ENCODE measurements around the gene SMIM36.
"Not testable (repeated sequence)": the region's sequence is repeated elsewhere in the genome, so short reads cannot be mapped to it uniquely, and the experiment has no call there.

SMIM36 gene

DNA sequence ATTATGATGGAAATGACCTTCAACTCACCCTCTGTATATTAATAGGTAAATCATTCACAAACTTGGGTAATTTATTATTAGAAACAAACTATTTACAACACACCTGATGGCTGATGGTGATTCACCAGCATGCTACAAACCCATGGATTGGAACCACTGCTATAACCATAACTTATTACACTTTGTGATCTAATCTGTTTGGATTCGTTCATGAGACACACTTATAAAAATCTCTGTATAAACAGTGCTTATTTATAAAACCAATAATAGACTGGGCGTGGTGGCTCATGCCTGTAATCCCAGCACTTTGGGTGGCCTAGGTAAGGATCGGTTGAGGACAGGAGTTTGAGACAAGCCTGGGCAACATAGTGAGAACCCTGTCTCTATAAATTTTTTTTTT, 16.0 kb downstream of the SMIM36 start:
- ATAC-seq (replicated peaks; ENCODE audit: extremely low read depth, poor library complexity, severe bottlenecking): no peak
- H3K27me3 Mint-ChIP-seq: peaks cover 39% of the 10 kb centered on the region
- DNase-seq (ENCODE audit: low spot score in 2 of 2): no peak
- no peaks in the 10 kb centered on the region for H3K36me3 Mint-ChIP-seq (ENCODE audit: insufficient read depth)
- H3K9me3 Mint-ChIP-seq: no peaks in the 10 kb centered on the region
- H3K27ac Mint-ChIP-seq (ENCODE audit: low read depth): no peak overlapping the region
- H3K4me1 Mint-ChIP-seq: no peaks in the 10 kb centered on the region
- H3K4me3 Mint-ChIP-seq: no peak overlapping the region

DNA sequence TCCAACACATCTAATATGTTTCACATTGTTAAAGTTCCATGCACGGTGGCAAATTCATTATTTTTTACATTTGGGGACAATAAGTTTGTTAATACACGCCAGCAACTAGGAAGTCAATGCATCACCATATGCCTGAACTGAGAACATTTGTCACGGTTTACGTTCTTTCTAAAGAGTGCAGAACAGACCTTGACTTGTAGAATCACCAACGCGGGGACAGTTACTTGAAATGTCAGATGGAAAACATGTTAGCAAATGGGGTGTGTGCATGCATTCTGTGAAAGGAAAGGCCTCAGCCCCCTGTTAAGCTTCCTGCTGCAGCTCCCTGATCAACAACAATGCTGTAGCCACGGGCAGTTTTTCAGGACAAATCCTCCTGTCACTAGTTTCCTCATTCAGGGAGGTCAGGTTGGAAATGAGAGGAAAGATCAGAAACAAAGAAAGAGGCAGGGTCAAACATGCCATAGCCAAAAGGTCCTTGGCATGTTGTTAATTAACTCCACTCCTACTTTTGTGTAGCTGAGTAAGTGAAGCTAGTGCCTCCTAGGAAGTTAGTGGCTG, 18.4 kb downstream of the SMIM36 start:
- ATAC-seq (replicated peaks; ENCODE audit: extremely low read depth, poor library complexity, severe bottlenecking): no peak
- Mint-ChIP-seq H3K9me3 (no peaks in the 10 kb centered on the region), H3K36me3 (ENCODE audit: insufficient read depth) (no peaks in the 10 kb centered on the region), H3K27ac (ENCODE audit: low read depth) (no peak overlapping the region), H3K4me3 (no peak overlapping the region), H3K27me3 (peaks cover 61% of the 10 kb centered on the region), H3K4me1 (no peaks in the 10 kb centered on the region)
- DNase-seq (ENCODE audit: low spot score in 2 of 2): no peak

DNA sequence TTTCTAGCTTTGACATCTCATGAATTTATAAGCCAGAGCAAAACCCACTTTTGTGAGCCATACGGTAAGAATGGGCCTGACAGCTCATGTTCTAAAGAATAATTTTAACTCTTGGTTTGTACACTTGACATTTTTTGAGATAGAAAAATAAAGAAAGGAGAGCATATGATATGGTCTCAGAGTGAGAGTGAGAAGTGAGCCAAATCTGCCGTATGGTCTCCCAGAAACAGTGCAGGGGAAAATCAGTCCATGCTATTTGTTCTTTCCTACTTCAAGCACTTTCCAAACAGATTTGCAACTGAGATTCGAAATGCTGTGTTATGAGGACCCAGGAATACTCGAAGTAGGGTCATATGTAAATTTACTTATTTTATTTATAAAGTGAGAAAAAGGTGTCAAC, 20.9 kb downstream of the SMIM36 start:
- Mint-ChIP-seq H3K27ac (ENCODE audit: low read depth) (no peak overlapping the region), H3K9me3 (no peaks in the 10 kb centered on the region), H3K36me3 (ENCODE audit: insufficient read depth) (no peaks in the 10 kb centered on the region), H3K27me3 (peaks cover 73% of the 10 kb centered on the region), H3K4me1 (no peaks in the 10 kb centered on the region), H3K4me3 (no peak overlapping the region)
- DNase-seq (ENCODE audit: low spot score in 2 of 2) (no peak), ATAC-seq (replicated peaks; ENCODE audit: extremely low read depth, poor library complexity, severe bottlenecking) (no peak)

DNA sequence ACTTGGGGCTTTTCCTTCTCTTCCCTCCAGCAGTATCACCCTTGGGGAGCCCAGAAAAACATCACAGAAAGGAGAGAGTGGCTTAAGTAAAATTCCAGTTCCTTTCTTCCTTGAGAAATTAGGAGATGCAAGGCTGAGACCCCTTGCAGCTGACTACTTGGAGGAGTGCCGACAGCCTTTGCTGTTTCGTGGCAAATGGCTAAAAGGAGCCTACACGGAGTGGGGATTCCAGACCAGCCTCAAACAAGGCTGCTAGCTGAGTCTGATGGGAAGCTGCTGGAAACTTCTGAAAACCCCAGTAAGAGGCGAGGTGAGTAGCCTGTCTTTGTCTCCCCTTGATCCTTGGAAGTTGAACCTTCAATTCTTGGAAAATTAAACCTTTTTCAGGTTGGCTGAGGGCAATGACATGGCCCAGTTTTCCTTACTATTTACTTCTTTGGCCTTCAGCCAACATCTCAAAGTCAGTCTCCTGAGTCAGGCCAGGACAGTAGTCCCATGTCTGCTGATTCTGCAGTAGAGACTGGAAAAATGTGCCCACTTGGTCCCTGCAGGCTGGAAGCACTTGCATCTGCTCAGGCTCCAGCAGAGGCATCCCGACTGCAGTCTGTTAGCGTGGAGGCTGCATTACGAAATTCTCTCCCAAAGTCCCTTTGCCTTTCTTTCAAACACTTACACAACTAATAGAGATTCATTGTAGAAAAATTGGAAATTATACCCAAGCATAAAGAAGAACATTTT, 23.4 kb downstream of the SMIM36 start:
- H3K27me3 Mint-ChIP-seq: peaks cover 69% of the 10 kb centered on the region
- no peak overlapping the region for H3K4me3 Mint-ChIP-seq
- DNase-seq (ENCODE audit: low spot score in 2 of 2) (no peak), ATAC-seq (replicated peaks; ENCODE audit: extremely low read depth, poor library complexity, severe bottlenecking) (no peak)
- no peaks in the 10 kb centered on the region for H3K36me3 Mint-ChIP-seq (ENCODE audit: insufficient read depth)
- no peak overlapping the region for H3K27ac Mint-ChIP-seq (ENCODE audit: low read depth)
- no peaks in the 10 kb centered on the region for H3K4me1 Mint-ChIP-seq
- no peaks in the 10 kb centered on the region for H3K9me3 Mint-ChIP-seq

DNA sequence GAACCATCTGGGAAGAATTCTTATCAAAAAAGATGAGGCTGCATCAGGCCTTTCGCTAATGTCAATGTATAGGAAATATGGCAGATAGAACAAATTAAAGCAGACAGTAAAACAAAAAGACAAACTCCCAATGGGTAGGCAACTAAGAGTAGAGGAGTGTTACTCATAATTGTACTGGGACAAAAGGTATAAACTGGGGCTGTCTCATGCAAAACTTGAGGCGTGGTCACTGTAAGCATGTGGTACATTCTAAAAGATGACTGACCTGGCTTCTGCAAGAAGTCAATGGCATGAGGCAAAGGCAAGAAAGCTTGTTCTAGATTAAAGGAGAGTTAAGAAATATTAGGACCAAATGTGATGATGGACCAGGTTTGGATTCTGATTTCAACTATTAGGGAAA, 26.7 kb downstream of the SMIM36 start:
- H3K36me3 Mint-ChIP-seq (ENCODE audit: insufficient read depth): no peaks in the 10 kb centered on the region
- H3K27ac Mint-ChIP-seq (ENCODE audit: low read depth): no peak overlapping the region
- DNase-seq (ENCODE audit: low spot score in 2 of 2): no peak
- no peaks in the 10 kb centered on the region for H3K9me3 Mint-ChIP-seq
- peaks cover 36% of the 10 kb centered on the region for H3K27me3 Mint-ChIP-seq
- ATAC-seq (replicated peaks; ENCODE audit: extremely low read depth, poor library complexity, severe bottlenecking): no peak
- H3K4me3 Mint-ChIP-seq: no peak overlapping the region
- no peaks in the 10 kb centered on the region for H3K4me1 Mint-ChIP-seq

DNA sequence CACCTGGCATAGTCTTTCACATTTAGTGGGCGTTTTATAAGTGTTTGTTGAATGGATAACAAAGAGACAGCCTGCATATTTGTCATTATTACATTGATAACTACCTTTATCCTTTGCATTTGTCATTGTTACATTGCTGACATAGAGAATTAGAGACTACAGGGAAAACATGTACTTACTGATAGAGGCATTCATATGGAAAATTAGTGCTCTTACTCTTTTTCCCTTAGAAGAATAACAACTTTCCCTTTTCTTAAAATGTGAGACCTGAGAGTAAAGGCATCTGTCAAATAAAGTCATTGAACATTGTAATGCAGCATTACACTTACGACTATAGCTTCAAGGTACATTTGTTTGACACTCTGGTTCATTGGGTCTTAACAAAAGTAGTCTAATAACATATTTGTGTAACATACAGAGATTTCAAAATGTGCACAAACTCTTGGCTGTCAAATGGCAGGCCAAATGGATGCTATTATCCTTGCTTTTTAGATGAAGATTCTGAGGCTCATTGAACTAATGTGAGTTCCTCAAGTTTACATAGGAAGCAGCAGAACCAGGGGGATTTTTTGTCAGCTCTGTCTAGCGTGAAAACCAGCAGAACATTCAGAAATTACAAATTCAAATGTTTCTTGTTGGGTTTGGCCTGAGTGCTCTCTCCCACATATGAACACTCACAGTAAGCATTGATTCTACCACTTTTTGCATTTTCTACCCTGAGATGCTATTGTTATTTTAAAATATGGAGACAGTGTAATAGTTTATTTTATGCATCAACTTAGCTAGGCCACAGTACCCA, 28.5 kb downstream of the SMIM36 start:
- ATAC-seq (replicated peaks; ENCODE audit: extremely low read depth, poor library complexity, severe bottlenecking) (no peak), DNase-seq (ENCODE audit: low spot score in 2 of 2) (no peak)
- Mint-ChIP-seq H3K27me3 (peaks cover 19% of the 10 kb centered on the region), H3K4me3 (no peak overlapping the region), H3K4me1 (no peaks in the 10 kb centered on the region), H3K27ac (ENCODE audit: low read depth) (no peak overlapping the region), H3K9me3 (no peaks in the 10 kb centered on the region), H3K36me3 (ENCODE audit: insufficient read depth) (no peaks in the 10 kb centered on the region)

DNA sequence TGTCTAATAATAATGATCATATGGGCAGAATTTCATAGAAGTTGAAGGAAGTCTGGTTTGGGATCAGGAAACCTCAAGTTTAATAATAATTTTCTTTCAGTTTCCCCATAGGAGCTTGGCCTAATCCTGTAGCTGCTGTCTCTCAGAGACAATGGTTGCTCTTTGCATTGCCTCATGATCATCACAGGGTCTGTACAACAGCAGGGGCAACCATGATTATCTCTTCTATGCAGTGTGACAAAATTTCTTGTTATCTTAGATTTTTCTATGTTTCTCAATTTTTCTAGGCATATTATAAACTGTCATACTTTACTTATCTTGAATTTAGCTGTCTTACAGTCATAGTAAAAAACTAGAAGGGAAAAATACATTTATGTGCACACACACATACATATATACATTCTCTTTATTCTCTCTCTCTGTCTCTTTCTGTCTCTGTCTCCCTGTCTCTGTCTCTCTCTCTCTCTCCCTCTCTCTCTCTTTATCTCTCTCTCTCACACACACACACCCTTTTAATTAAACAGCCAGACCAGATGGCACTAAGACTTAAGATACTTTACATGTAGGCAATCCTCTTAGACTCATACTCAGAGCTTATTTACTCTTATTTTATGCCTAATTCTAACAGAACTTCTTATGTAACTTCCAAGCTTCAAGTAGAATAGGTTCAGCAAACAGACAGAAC, 30.5 kb downstream of the SMIM36 start:
- Mint-ChIP-seq H3K4me3 (no peak overlapping the region), H3K27ac (ENCODE audit: low read depth) (no peak overlapping the region), H3K36me3 (ENCODE audit: insufficient read depth) (no peaks in the 10 kb centered on the region), H3K27me3 (no peaks in the 10 kb centered on the region), H3K4me1 (no peaks in the 10 kb centered on the region), H3K9me3 (no peaks in the 10 kb centered on the region)
- no peak for DNase-seq (ENCODE audit: low spot score in 2 of 2)
- no peak for ATAC-seq (replicated peaks; ENCODE audit: extremely low read depth, poor library complexity, severe bottlenecking)

DNA sequence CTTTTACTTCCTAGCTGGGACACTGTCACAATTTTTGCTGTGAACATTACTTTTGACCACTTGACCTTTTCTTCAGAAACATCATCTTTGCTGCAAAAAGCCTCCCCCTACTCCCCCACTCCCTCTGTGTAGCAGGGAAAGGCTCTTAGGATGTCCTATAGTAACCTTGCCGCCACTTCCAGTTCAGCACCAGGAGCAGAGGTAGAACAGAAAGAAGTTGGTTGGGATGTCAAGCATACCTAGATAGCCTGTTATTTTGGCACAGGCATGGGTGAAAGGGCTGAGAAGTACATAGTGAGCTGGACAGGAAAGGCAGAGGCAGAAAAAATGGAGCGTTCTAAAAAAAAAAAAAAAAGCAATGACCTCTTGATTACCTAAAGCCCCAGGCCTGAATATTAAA, 31.3 kb downstream of the SMIM36 start:
- Mint-ChIP-seq H3K4me3 (no peak overlapping the region), H3K27me3 (no peaks in the 10 kb centered on the region), H3K27ac (ENCODE audit: low read depth) (no peak overlapping the region), H3K9me3 (no peaks in the 10 kb centered on the region), H3K36me3 (ENCODE audit: insufficient read depth) (no peaks in the 10 kb centered on the region), H3K4me1 (no peaks in the 10 kb centered on the region)
- ATAC-seq (replicated peaks; ENCODE audit: extremely low read depth, poor library complexity, severe bottlenecking) (no peak), DNase-seq (ENCODE audit: low spot score in 2 of 2) (no peak)

DNA sequence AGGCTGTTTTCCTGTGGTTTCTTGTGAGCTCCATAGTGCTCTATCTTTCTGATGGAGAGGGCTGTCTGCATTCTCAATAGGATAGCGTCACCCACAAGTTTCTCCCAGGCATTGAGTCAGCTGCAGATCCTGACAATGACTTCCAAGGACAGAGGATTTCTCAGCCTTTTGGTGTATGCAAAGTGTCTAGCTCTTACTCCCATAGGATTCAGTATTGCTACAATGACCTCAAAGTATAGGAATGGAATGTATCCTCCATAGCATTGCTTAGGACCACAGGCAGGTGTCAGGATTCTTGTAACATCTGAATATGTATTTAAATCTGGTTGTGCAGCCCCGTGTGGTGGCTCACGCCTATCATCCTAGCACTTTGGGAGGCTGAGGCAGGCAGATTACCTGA, 32.3 kb downstream of the SMIM36 start:
- DNase-seq (ENCODE audit: low spot score in 2 of 2): no peak
- ATAC-seq (replicated peaks; ENCODE audit: extremely low read depth, poor library complexity, severe bottlenecking): no peak
- Mint-ChIP-seq H3K4me1 (no peaks in the 10 kb centered on the region), H3K36me3 (ENCODE audit: insufficient read depth) (no peaks in the 10 kb centered on the region), H3K27me3 (no peaks in the 10 kb centered on the region), H3K4me3 (no peak overlapping the region), H3K27ac (ENCODE audit: low read depth) (no peak overlapping the region), H3K9me3 (no peaks in the 10 kb centered on the region)

DNA sequence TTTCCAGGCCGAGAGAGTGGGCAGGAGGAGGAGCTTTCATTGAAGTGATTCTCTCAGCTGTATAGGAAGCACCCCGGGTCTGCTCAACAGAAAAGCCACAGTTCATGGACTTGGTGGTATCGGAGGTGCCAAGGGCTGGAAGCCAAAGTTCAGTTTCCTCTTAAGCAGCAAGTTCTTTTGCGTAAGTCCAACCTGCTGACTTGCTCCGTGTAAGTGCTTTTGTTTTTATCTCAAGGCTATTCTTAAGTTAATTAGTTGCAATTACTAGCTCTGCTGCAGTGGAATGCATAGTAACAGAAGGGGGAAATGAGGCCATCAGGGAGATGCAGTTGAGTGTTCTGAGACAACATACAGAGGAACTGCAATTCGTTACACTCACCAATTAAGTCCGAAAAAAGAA, 44.6 kb downstream of the SMIM36 start:
- ATAC-seq (replicated peaks; ENCODE audit: extremely low read depth, poor library complexity, severe bottlenecking) (no peak), DNase-seq (ENCODE audit: low spot score in 2 of 2) (no peak)
- Mint-ChIP-seq H3K27ac (ENCODE audit: low read depth) (no peak overlapping the region), H3K27me3 (no peaks in the 10 kb centered on the region), H3K36me3 (ENCODE audit: insufficient read depth) (no peaks in the 10 kb centered on the region), H3K4me3 (no peak overlapping the region), H3K9me3 (no peaks in the 10 kb centered on the region), H3K4me1 (no peaks in the 10 kb centered on the region)

DNA sequence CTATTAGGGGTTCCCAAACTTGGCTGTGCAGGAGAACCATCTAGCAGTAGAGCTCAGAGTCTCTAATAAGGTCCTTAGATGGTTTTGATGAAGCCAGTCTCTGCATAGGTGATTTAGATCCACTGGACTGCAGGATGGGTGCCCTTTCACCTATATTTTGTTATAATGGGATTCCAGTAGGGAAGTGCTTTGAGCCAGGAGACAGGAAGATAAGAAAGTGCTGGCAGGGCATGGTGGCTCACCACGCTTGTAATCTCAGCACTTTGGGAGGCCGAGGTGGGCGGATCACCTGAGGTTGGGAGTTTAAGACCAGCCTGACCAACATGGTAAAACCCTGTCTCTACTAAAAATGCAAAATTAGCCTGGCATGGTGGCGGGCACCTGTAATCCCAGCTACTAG, 45.5 kb downstream of the SMIM36 start:
- not testable (repeated sequence) for H3K27me3 Mint-ChIP-seq; DNase-seq (ENCODE audit: low spot score in 2 of 2); H3K4me1 Mint-ChIP-seq; ATAC-seq (replicated peaks; ENCODE audit: extremely low read depth, poor library complexity, severe bottlenecking); H3K36me3 Mint-ChIP-seq (ENCODE audit: insufficient read depth); H3K4me3 Mint-ChIP-seq; H3K9me3 Mint-ChIP-seq; H3K27ac Mint-ChIP-seq (ENCODE audit: low read depth)

DNA sequence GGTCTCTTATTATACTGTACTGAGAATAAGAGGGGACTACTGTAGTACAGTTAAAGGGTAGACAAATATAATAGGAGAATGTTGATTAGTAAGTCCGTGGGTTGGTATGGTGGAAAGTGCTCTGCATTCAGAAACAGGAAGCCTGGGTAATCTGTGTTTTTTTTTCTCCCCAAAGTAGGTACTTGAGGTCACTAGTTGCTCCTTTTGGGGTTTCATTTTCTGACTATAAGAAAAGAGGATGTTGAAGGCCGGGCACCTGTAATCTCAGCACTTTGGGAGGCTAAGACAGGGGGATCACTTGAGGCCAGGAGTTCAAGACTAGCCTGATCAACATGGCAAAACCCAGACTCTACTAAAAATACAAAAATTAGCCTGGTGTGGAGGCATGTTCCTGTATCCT, 47.7 kb downstream of the SMIM36 start:
- Mint-ChIP-seq H3K4me1 (no peaks in the 10 kb centered on the region), H3K27me3 (peaks cover under 1% of the 10 kb centered on the region), H3K4me3 (no peak overlapping the region), H3K27ac (ENCODE audit: low read depth) (no peak overlapping the region), H3K36me3 (ENCODE audit: insufficient read depth) (no peaks in the 10 kb centered on the region), H3K9me3 (no peaks in the 10 kb centered on the region)
- DNase-seq (ENCODE audit: low spot score in 2 of 2) (no peak), ATAC-seq (replicated peaks; ENCODE audit: extremely low read depth, poor library complexity, severe bottlenecking) (no peak)

Measured in central memory CD8-positive, alpha-beta T cell (primary cell).